Astrocyte (in vitro differentiated cells and primary cell): ENCODE measurements around the gene MDM2. TPM values are rescaled to one million over a fixed set of nuclear protein-coding genes. Genes with fewer than 3 reads are reported as not detected.

ENCODE experiments used
- DNase-seq: peaks from one replicate; pipeline ENCODE4 v3.0.0-alpha.2; 2010; ENCODE audit warnings: low read depth
- FAIRE-seq: peaks from 2 replicates; lab custom pipeline; 2011; peaks lifted over from hg19 to GRCh38; lab: Jason Lieb, UNC
- H2AFZ ChIP-seq: 2 replicates; pipeline ENCODE4 v1.6.0; 2012; ENCODE audit warnings: low read depth, low read length, inconsistent platforms
- H3K27ac ChIP-seq: 2 replicates; pipeline ENCODE4 v1.5.1; 2011; ENCODE audit warnings: low read depth, low read length, inconsistent platforms
- H3K27me3 ChIP-seq: 2 replicates; pipeline ENCODE4 v1.6.0; 2011; ENCODE audit warnings: low read length, inconsistent platforms; ENCODE audit not compliant: insufficient read depth
- H3K36me3 ChIP-seq: 2 replicates; pipeline ENCODE4 v1.5.1; 2011; ENCODE audit warnings: low read length, inconsistent platforms; ENCODE audit not compliant: insufficient read depth
- H3K4me1 ChIP-seq: 2 replicates; pipeline ENCODE4 v1.5.1; 2011; ENCODE audit warnings: low read length, inconsistent platforms; ENCODE audit not compliant: insufficient read depth
- H3K4me2 ChIP-seq: 2 replicates; pipeline ENCODE4 v1.6.0; 2012; ENCODE audit warnings: low read length, inconsistent platforms
- H3K4me3 ChIP-seq: 2 replicates; pipeline ENCODE4 v1.5.1; 2011; ENCODE audit warnings: low read depth, mild to moderate bottlenecking, low read length, inconsistent platforms; ENCODE audit not compliant: insufficient read depth
- H3K79me2 ChIP-seq: 2 replicates; pipeline ENCODE4 v1.6.0; 2012; ENCODE audit warnings: mild to moderate bottlenecking, low read length, inconsistent platforms; ENCODE audit not compliant: insufficient read depth
- H3K9ac ChIP-seq: 2 replicates; pipeline ENCODE4 v1.6.0; 2012; ENCODE audit warnings: mild to moderate bottlenecking, low read length, inconsistent platforms
- H3K9me3 ChIP-seq: 2 replicates; pipeline ENCODE4 v1.5.1; 2012; ENCODE audit warnings: low read depth, mild to moderate bottlenecking, low read length, inconsistent platforms; ENCODE audit not compliant: insufficient read depth
- H4K20me1 ChIP-seq: 2 replicates; pipeline ENCODE4 v1.6.0; 2012; ENCODE audit warnings: low read length, inconsistent platforms; ENCODE audit not compliant: insufficient read depth
- H3K27ac Mint-ChIP-seq: one replicate; pipeline ENCODE4 v1.8.0; 2021; ENCODE audit warnings: mild to moderate bottlenecking, mixed read lengths; ENCODE audit not compliant: unreplicated experiment
- H3K27me3 Mint-ChIP-seq: one replicate; pipeline ENCODE4 v1.8.0; 2021; ENCODE audit warnings: low read depth, mixed read lengths; ENCODE audit not compliant: unreplicated experiment
- H3K36me3 Mint-ChIP-seq: one replicate; pipeline ENCODE4 v1.8.0; 2021; ENCODE audit warnings: low read depth, mixed read lengths; ENCODE audit not compliant: unreplicated experiment
- H3K4me1 Mint-ChIP-seq: one replicate; pipeline ENCODE4 v1.8.0; 2021; ENCODE audit warnings: low read depth, mixed read lengths; ENCODE audit not compliant: unreplicated experiment
- H3K4me3 Mint-ChIP-seq: one replicate; pipeline ENCODE4 v1.8.0; 2021; ENCODE audit warnings: mild to moderate bottlenecking, moderate library complexity, mixed read lengths; ENCODE audit not compliant: unreplicated experiment
- H3K9me3 Mint-ChIP-seq: one replicate; pipeline ENCODE4 v1.8.0; 2021; ENCODE audit warnings: mild to moderate bottlenecking, mixed read lengths; ENCODE audit not compliant: unreplicated experiment
- EZH2 ChIP-seq: IDR thresholded peaks from 2 replicates; pipeline ENCODE4 v1.6.1; 2012; ENCODE audit warnings: mild to moderate bottlenecking, low read length, inconsistent platforms; ENCODE audit not compliant: insufficient read depth
- total RNA-seq: library from RNA; stranded (reverse); gene quantifications from 2 replicates; pipeline ENCODE4 v1.2.1, GENCODE V29; 2021
- TF ChIP-seq, protein P1 (sequence below): IDR thresholded peaks from 2 replicates; pipeline ENCODE4 v1.5.1; 2011; ENCODE audit warnings: low read depth, mild to moderate bottlenecking, inconsistent platforms, low read length, moderate library complexity; ENCODE audit not compliant: insufficient read depth

Gene MDM2
- total RNA-seq, 1 donor from 2014 or later = 828 TPM

DNA sequence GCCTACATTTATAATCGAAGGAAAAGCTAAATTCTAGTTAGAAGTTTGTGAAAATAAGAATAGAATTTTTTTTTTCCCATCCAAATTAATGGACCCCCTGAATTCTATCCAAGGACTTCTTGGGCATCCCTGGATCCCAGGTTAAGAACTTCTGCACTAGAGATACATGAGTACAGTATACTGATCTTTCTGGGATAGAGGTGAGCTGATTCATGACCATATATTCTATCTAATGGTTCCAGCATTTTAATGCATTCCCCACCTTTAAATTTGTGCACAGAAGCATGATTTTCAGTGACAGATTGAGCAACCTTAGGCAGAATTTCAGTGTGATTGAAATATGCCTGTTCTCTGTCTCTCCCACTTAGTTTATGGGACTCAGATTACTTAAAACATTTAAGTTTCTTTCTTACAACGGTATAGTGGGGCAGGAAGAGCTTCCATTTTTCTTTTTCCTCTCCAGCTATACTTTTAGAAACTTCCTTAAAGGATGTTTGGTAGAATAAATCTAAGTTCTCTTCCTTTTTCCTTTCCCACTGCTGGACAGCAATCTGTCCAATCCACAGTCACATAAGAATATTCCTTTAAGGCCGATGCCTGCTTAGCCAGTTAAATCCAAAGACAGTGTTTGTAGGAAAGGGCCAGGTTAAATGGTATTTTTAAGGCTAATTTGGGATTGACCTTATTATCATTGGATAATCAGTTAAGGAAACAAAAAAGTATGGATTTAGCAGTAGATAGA is 6.7 kb downstream of the MDM2 start:
- Histone ChIP-seq H3K4me2 (peak overlapping the region; percentile 48), H3K9me3 (no peaks in the 10 kb centered on the region), H3K27ac (no peak overlapping the region), H2AFZ (no peak overlapping the region), H3K9ac (peak overlapping the region; percentile 0), H3K4me3 (no peak overlapping the region), H4K20me1 (peaks cover 90% of the 10 kb centered on the region), H3K4me1 (peaks cover 8% of the 10 kb centered on the region), H3K27me3 (no peaks in the 10 kb centered on the region), H3K79me2 (peaks cover 94% of the 10 kb centered on the region), H3K36me3 (peaks cover 61% of the 10 kb centered on the region)
- H3K4me1 Mint-ChIP-seq = peaks cover 14% of the 10 kb centered on the region
- DNase-seq = no peak
- peak overlapping the region; percentile 35 for H3K27ac Mint-ChIP-seq
- TF ChIP-seq, protein P1, sequence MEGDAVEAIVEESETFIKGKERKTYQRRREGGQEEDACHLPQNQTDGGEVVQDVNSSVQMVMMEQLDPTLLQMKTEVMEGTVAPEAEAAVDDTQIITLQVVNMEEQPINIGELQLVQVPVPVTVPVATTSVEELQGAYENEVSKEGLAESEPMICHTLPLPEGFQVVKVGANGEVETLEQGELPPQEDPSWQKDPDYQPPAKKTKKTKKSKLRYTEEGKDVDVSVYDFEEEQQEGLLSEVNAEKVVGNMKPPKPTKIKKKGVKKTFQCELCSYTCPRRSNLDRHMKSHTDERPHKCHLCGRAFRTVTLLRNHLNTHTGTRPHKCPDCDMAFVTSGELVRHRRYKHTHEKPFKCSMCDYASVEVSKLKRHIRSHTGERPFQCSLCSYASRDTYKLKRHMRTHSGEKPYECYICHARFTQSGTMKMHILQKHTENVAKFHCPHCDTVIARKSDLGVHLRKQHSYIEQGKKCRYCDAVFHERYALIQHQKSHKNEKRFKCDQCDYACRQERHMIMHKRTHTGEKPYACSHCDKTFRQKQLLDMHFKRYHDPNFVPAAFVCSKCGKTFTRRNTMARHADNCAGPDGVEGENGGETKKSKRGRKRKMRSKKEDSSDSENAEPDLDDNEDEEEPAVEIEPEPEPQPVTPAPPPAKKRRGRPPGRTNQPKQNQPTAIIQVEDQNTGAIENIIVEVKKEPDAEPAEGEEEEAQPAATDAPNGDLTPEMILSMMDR = no peak
- no peak for TF ChIP-seq EZH2
- FAIRE-seq = no peak
- H3K9me3 Mint-ChIP-seq = no peaks in the 10 kb centered on the region
- H3K36me3 Mint-ChIP-seq = peaks cover 33% of the 10 kb centered on the region
- H3K27me3 Mint-ChIP-seq = no peaks in the 10 kb centered on the region
- peak overlapping the region; percentile 79 for H3K4me3 Mint-ChIP-seq

DNA sequence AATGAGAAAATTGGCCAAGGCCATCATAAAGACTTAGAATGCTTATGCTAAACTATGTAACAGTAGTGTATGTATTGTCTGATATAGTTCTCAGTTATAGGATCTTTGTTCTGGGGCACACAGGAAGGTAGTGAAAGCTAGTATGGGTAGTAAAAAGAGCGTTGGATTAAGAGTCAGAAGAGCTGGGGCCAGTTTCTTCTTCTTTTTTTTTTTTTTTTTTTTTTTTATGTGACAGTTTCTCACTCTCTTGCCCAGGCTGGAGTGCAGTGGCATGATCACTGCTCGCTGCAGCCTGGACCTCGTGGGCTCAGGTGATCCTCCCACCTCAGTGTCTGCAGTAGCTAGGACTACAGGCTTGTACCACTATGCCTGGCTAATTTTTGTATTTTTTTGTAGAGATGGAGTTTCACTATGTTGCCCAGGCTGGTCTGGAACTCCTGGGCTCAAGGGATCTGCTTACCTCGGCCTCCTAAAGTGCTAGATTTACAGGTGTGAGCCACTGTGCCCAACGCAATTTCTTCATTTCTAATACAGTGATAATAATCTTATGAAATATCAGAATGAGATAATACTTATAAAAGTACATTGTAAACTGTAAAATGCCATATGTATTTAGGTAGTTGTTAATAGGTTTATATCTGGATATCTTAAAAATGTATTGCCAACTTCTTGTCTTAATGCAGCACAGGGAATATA is 7.4 kb downstream of the MDM2 start:
- peak overlapping the region; percentile 35 for H3K27ac Mint-ChIP-seq
- Histone ChIP-seq H2AFZ (no peak overlapping the region), H3K36me3 (peaks cover 60% of the 10 kb centered on the region), H3K4me3 (no peak overlapping the region), H3K4me2 (peak overlapping the region; percentile 48), H4K20me1 (peaks cover 91% of the 10 kb centered on the region), H3K9me3 (no peaks in the 10 kb centered on the region), H3K27me3 (no peaks in the 10 kb centered on the region), H3K27ac (no peak overlapping the region), H3K4me1 (peaks cover 8% of the 10 kb centered on the region), H3K79me2 (peaks cover 93% of the 10 kb centered on the region), H3K9ac (peak overlapping the region; percentile 0)
- H3K27me3 Mint-ChIP-seq = no peaks in the 10 kb centered on the region
- no peaks in the 10 kb centered on the region for H3K9me3 Mint-ChIP-seq
- H3K36me3 Mint-ChIP-seq = peaks cover 31% of the 10 kb centered on the region
- H3K4me3 Mint-ChIP-seq = peak overlapping the region; percentile 79
- DNase-seq = no peak
- H3K4me1 Mint-ChIP-seq = peaks cover 19% of the 10 kb centered on the region
- FAIRE-seq = no peak
- no peak for TF ChIP-seq EZH2
- TF ChIP-seq, protein P1 = no peak
